HepG2 (cell line): ENCODE measurements around the gene DDX39B. TPM values are rescaled to one million over a fixed set of nuclear protein-coding genes. Genes with fewer than 3 reads are reported as not detected.

Experiments
- JUN ChIP-seq: sonication (generic); formaldehyde crosslinking; IDR thresholded peaks from 2 replicates; pipeline ENCODE4 v1.4.0; 2020; ENCODE audit warnings: mild to moderate bottlenecking, missing genetic modification reagents
- MAFK ChIP-seq, 2 experiments: IDR thresholded peaks in 1 of 2; conservative IDR thresholded peaks in 1 of 2; 2 replicates each; pipeline ENCODE4 v1.6.1; 2011; ENCODE audit warnings: improper control_type of control experiment in 2 of 2, low read length in 2 of 2
- ZEB1 ChIP-seq: IDR thresholded peaks from 2 replicates; pipeline ENCODE4 v1.6.1; 2012; ENCODE audit warnings: mild to moderate bottlenecking, low read depth, inconsistent platforms; ENCODE audit not compliant: insufficient replicate concordance
- ZNF407 ChIP-seq: sonication (generic); formaldehyde crosslinking; IDR thresholded peaks from one replicate; pipeline ENCODE4 v1.5.1; 2020; ENCODE audit warnings: mild to moderate bottlenecking, missing genetic modification reagents; ENCODE audit errors: not compliant biosample characterization
- ZNF629 ChIP-seq: sonication (generic); formaldehyde crosslinking; conservative IDR thresholded peaks from 2 replicates; pipeline ENCODE4 v1.5.0; 2020; ENCODE audit warnings: missing genetic modification reagents
- ZNF703 ChIP-seq: sonication (generic); formaldehyde crosslinking; IDR thresholded peaks from 2 replicates; pipeline ENCODE4 v1.5.1; 2020; ENCODE audit warnings: missing genetic modification reagents, mild to moderate bottlenecking, moderate library complexity, borderline replicate concordance
- ZNF713 ChIP-seq: sonication (generic); formaldehyde crosslinking; IDR thresholded peaks from 2 replicates; pipeline ENCODE4 v1.4.0; 2020; ENCODE audit warnings: mild to moderate bottlenecking, missing genetic modification reagents
- polyA plus RNA-seq, 8 experiments: library from polyadenylated mRNA; depleted of rRNA in 3 of 8; stranded (reverse) in 7 of 8; unstranded in 1 of 8; fragments of >200 nt; fragmentation: Illumina TruSeq in 4 of 8; extraction: Trizol in 4 of 8; gene quantifications; 2 replicates each; pipeline versions ENCODE4 v1.2.1 to v1.2.3, GENCODE V29; 2011 to 2016; ENCODE audit warnings: low read depth in 4 of 8, missing spikeins in 1 of 8, mixed read lengths in 1 of 8; ENCODE audit not compliant: insufficient read depth in 1 of 8
- total RNA-seq, 5 experiments: library from RNA; depleted of rRNA; stranded (reverse); fragments of >200 nt; fragmentation: Illumina TruSeq; extraction: Trizol; gene quantifications; 2 replicates each; pipeline ENCODE4 v1.2.3, GENCODE V29; 2016; ENCODE audit warnings: low read depth in 1 of 5
- TF ChIP-seq, protein P1 (sequence below): sonication (generic); formaldehyde crosslinking; IDR thresholded peaks from 2 replicates; pipeline ENCODE4 v1.9.0; 2021; ENCODE audit warnings: missing genetic modification reagents, borderline replicate concordance

Gene DDX39B
- total and polyA plus RNA-seq, 2 of the 13 experiments (the other 11 are each of a cell fraction or from before 2014, with no cell fraction given): 570 to 678 TPM

- TF ChIP-seq ZNF407 (CRISPR knock-in tag): no peak
- no peak for TF ChIP-seq MAFK (conservative IDR thresholded peaks at IDR 0.05 in 1 of 2, IDR thresholded peaks at IDR 0.05 in 1 of 2; ENCODE audit: low read length in 2 of 2)
- TF ChIP-seq, protein P1, sequence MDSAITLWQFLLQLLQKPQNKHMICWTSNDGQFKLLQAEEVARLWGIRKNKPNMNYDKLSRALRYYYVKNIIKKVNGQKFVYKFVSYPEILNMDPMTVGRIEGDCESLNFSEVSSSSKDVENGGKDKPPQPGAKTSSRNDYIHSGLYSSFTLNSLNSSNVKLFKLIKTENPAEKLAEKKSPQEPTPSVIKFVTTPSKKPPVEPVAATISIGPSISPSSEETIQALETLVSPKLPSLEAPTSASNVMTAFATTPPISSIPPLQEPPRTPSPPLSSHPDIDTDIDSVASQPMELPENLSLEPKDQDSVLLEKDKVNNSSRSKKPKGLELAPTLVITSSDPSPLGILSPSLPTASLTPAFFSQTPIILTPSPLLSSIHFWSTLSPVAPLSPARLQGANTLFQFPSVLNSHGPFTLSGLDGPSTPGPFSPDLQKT: no peak
- TF ChIP-seq ZNF703 (CRISPR knock-in tag): no peak
- no peak for TF ChIP-seq JUN (CRISPR knock-in tag)
- TF ChIP-seq ZEB1: no peak
- TF ChIP-seq ZNF629 (CRISPR knock-in tag): no peak
- no peak for TF ChIP-seq ZNF713 (CRISPR knock-in tag)
Measured at GRCh38 chr6:31544676-31545075, 2.9 kb upstream of the DDX39B start (continued).
